Dermis microvascular lymphatic vessel endothelial cell (primary cell): ENCODE results near the gene ADARB2. TPM values are rescaled to one million over a fixed set of nuclear protein-coding genes. Genes with fewer than 3 reads are reported as not detected.
"Not testable (repeated sequence)": the region's sequence is repeated elsewhere in the genome, so short reads cannot be mapped to it uniquely, and the experiment has no call there.

Experiments
- DNase-seq, 2 donors: peaks; one replicate each; pipeline versions ENCODE4 v3.0.0 to v3.0.0-alpha.2; 2010; ENCODE audit warnings: low read depth in 2 of 2
- total RNA-seq: library from RNA; depleted of rRNA; stranded (reverse); fragments of >200 nt; gene quantifications from 2 replicates; pipeline ENCODE4 v1.2.1, GENCODE V29; 2014

Gene ADARB2
- total RNA-seq, 1 donor from 2014 or later, result not detected

DNA sequence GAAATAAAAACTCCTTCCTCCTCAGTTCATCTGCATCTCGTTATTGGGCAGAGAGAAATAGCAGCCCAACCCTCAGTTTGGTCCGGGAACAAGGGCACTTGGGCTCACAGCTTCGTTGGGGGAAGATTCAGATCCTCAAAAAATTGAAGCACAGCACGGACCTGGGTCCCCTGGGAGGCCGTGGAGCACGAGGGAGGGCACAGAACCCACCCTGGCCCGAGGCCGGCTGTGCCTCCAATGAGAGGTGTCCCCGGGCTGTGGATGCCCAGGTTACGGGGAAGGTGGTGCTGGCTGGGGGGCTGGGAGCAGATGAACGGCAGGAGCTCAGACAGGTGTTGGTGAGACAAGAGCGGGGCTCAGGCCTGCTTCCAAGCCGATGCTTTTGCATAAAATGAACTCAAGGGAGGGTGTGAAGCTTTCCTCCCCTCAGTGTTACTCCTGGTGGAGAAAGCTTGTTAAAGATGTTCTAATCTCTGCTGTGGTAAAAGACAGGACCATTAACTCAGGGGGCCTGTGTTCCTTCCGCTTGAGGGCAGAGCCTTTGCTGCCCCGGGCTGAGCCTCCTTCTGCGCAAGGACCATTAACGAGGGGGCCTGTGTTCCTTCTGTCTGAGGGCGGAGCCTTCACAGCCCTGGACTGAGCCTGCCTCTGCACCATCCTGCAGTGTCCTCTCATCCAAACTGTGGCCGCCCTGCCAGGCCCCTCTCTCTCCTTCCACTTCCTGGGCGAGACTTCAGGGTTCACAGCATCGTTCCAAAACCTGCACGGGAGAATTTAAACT, 302.2 kb downstream of the ADARB2 start:
- DNase-seq, result no peak

DNA sequence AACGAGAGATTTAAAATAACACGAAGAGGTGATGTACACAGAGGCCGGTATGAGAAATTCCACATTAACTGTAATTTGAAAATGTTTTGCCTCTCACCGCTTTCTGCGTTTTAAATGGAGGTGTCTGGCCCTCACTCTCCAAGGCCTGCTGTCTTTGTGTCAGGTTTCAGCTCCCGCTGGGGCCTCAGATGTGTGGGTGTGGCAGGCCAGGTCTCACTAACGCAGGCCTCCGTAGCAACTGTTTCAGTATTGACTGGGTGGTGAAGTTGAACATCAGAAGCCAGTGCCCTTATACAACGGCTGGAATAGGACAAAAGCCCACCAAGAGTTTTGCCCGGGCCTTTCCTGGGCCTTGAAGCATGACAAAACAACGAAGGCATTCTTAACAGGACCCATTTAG, 303.1 kb downstream of the ADARB2 start:
- no peak for DNase-seq

DNA sequence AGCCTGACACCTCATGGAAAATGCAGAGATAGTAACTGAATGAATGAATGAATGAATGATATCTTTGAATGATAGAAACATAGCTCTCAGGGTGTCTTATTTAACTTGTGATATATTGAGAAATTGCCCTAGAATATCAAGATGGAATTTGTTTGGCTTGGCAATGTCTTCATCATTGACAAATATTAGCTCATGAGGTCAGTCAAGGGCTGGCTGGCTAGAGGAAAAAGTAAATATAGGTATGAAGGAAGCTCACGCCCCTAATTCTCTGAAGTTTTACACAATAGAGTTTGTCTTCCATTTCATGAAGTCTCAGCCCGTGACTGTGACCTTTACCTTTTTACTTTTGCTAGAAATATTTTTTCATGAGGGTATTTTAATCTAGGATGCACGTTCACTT, 305.2 kb downstream of the ADARB2 start:
- DNase-seq, result no peak

DNA sequence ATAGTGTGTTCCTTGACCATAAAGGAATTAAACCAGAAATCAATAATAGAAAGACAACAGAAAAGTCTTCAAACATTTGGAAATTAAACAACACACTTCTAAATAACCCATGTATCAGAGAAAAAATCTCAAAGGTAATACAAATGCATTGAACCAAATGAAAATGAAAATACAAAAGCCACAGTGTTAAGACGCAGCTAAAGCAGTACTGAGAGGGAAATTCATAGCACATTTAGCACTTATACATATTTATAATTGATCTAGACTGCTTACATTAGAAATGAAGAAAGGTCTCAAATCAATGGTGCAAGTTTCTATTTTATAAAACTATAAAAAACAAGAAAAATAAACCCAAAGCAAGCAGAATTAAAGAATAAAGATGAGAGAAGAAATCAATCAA, 306.1 kb downstream of the ADARB2 start:
- DNase-seq, result no peak

DNA sequence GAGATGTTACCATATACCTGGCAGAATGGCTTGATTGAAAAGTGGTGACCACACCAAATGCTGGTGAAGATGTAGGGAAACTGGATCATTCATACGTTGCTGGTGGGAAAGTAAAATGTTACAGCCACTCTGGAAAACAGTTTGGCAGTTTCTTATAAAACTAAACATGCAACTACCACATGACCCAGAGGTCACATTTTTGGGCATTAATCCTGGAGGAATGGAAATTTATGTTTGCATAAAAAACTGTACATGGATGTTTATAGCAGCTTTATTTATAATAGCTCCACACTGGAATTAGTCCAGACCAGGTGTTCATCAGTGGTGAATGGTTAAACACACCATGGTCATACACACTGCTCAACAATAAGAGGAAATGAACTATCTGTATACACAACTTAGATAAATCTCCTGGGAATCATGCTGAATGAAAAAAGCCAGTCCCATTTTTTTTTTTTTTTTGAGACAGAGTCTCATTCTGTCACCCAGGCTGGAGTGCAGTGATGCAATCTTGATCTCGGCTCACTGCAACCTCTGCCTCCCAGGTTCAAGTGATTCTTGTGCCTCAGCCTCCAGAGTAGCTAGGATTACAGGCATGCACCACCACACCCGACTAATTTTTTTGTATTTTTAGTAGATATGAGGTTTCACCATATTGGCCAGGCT, 309.7 kb downstream of the ADARB2 start:
- not testable (repeated sequence) for DNase-seq

DNA sequence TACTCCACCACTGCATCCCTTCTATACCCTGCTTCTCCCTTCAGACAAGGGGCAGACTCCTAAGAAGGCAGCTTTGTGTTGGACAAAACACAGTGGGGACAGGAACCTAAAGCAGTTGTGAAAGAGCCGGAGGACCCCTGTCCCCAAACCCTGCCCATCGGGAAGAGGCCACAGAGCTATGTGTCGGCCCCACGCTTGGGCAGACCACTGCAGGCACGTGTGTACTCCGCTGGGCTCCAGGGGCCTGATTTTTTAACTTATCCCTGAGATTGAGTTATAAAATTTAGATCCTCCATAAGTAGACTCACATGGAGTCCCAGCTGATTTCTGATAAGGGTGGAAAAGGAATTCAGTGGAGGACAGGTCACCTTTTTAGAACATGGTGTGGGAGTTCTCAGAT, 310.5 kb downstream of the ADARB2 start:
- DNase-seq, result no peak

DNA sequence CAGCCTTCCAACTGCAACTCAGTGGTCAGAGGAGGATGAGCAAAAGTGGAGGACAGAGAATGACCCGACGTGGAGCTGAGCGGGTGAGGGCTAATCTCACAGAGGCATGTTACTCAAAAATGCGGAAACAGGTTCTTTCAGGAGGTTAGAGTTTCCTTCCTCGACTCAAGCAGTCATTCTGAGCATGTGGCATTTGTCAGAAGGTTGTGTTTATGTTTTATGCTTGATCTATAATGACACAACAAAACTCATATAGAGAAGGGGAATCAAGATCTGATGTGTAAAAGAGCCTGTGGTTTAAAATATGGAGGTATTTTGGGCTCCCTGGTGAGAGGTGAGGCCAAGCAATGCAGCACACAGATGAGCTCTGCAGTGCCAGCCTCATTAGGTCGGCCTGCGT, 311.4 kb downstream of the ADARB2 start:
- DNase-seq, result no peak

DNA sequence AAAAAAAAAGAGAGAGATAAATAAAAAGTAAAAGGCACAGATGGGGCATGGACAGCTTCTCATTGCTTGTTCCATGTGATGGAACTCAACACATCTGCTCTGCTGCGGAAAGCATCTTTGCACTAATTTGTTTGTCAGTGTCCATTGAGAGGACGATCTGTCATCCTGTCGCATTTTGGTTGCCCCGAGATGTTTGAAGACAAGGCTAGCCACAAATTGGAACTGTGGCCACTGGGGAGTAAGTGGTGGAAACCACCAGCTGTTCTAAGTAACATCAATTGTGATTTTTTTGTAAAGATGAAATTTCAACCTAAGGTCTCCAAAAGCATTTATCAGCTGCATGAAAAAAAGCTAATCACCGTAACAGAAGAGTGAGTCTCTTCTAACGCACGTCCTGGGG, 312.7 kb downstream of the ADARB2 start:
- no peak for DNase-seq

DNA sequence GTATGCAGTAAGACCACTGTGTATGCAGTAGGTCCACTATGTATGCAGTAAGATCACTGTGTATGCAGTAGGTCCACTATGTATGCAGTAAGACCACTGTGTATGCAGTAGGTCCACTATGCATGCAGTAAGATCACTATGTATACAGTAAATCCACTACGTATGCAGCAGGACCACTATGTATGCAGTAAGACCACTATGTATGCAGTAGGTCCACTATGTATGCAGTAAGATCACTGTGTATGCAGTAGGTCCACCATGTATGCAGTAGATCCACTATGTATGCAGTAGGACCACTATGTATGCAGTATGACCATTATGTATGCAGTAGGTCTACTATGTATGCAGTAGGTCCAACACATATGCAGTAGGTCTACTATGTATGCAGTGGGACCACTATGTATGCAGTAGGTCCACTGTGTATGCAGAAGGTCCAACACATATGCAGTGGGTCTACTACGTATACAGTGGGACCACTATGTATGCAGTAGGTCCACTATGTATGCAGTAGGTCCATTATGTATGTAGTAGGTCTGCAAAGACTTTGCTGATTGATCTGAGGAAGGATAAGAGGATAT, 313.6 kb downstream of the ADARB2 start:
- DNase-seq, result no peak

DNA sequence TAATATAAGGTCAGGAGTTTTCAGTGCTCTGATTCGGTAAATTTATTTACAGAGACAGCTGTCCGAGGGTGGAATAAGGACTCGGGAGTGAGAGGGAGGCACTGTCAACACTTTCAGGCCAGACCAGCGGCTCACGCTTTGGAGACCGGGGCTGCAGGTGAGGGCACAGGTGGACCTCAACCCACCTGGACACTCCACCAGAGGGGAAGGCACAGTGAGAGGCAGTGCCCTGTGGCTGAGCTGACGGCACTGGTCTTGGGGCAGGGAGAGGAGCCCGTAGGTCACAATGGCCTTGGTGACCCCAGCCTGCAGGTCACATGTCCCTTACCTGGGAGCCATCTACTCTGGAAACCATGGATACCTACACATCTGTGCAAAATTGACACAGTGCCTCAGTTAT, 315.1 kb downstream of the ADARB2 start:
- DNase-seq, result no peak

DNA sequence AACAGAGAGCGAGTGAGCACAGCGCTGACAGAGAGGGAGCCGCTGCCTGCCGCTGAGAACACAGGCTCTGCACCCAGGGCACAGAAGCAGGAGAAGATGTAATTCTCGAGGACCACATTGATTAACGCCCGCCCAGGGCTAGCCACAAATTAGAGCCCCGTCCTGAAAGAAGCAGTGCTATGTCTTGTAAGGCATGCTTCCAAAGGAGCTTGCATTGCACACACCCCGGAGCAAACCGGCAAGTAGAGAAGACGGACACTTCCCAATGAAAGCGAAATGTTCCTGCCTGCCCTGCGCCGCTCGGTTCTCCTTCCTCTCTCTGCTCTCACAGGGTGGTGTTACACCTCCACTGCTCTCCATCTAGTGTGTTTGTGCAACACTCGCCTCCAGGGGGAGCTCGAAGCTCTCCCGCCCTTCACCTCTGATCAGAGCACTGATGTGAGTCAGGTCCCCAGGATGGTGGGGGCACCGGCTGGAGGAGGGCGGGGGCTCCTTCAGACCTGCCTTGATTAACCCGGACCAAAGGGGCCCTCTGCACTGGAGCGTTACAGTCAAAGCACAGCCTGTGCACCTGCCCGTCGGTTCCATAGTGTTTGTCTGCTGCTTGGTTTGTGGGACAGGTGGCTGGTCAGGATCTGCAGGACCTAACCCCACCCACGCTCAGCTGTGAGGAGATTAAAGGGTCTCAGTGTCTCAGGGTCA, 316.5 kb downstream of the ADARB2 start:
- no peak for DNase-seq

DNA sequence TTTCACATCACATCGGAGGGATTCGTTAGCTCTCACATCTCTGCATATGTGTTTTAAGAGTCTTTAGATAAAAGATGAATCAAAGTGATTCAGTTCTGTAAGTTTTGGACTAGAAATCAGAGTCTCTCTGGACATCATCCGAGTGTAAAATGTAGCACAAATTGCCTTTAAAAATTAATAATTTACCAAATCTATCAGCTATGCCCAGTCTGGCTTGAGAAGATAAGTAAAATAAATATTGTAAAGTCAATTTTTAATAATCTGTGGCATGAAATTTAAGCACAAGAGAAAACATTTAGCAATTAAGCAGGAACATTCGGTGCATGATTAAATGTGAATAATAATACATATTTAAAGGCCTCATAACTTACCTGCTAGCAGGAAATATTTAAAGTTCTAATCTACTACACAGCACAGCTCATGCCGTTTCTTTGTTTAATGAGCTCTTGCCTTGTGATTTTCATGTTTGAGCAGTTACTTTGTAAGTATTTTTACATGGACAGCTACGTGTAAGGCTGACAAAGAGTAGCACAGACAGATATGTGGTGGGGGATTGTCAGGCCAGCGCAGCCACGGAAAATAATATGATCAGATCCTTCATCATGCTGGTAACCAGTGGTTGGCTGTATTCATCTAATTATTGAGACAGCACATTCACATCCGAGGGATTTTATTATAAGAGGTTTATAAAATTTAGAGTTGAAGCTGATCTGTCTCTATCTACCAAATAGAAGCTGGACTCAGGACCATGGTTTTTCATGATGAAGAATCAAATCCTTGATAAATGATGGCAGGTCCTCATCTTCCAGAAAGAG, 317.3 kb downstream of the ADARB2 start:
- no peak for DNase-seq

DNA sequence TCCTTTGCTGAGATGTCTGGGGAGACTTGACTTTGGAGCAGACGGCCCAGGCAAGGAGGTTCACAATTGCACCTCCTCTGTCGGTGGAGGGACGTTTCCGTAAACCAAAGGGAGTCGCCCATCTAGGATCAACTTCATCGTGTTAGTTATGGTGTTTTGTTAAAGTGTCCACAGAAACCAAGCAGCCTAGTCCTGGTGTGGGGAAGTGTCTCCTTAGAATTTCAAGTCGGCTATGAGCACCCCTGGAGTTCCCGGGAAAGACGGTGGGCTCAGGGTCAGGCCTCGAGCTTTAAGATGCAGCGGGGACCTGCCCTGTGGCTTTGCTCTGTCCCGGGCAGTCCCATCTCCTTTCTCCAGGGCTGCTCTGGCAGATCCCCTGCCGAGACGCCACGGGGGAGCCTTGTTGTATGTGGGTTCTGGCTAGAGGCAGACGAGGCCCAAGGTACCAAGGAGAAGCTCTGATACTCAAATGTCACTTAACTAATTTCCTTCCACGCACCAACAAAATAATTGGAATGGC, 319.2 kb downstream of the ADARB2 start:
- DNase-seq, result no peak

DNA sequence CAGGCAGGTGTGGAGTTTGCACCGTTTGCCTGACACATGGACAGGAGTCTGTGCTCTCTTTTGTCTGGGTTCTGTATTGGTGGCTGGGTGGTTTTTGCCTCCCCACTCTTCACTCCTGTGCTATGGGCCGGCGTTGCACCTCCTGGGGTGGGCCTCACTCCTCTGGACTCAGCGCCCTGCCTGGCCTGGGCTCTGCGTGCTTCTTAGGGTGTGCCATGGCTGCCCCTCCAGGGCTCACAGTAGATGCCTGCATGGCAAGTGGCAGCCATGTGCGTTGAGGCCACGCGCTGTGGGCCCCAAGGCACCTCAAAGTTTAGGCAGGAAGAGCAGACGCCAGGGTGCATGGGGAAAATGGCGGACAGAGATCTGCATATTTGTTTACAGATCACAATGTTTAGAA, 319.8 kb downstream of the ADARB2 start:
- DNase-seq, result no peak

DNA sequence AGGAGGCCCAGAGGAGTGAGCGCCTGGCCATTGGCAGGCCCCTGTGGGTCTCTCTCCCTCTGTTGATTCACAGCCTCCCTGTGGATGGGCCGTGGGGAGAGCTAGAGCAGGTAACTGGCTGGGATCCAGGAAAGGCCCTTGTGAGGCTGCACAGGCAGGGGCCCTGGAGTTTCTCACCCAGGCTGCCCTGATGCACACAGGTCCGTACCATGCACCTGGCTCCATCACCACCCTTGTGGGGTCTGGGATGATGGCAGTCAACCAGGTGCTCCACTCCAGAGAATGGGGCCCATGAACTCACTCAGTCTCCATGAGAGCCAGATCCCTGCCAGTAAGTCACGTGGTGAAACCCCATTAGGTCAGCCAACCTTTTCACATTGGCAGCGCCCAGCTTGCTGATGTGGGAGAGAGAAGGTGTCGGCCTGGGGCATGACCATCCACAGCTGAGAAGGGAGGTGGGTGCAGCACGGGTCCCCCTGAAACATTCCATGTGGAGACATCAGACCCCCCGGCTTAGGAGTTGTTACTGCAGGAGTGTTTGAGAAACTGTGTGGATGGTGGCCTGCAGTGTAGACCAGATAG, 320.8 kb downstream of the ADARB2 start:
- DNase-seq, result no peak

DNA sequence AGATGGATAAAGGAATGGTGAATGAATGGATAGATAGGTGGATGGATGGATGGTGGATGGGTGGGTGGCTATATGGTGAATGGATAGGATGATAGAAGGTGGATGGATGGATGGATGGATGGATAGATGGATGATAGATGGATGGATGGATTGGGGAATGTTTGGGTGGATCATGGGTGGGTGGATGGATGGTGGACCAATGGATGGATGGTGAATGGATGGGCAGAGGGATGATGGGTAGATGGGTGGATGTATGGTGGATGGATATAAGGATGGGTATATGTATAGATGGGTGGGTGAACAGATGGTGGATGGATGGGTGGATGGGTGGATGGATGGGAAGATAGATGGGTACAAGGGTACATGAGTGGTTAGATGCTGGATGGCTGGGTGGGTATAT, 322.4 kb downstream of the ADARB2 start:
- DNase-seq, result no peak

DNA sequence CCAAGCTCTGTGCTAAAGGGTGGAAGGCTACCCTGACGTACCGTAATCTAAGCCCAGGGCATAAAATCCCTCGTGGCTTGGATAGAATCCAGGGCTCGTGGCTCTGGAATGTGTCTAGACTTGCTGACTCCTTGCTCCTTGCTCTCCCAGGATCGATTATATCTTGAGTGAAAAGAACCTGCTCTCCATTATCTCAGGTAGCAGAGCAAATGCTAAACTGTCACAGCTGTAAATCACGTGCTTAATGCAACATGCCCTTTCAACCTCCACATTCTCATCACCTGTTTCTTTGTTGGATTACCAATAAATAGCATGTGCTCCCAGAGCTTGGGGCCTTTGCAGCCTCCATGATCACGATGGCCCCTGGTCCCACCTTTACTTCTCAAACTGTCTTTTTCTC, 323.0 kb downstream of the ADARB2 start:
- not testable (repeated sequence) for DNase-seq

DNA sequence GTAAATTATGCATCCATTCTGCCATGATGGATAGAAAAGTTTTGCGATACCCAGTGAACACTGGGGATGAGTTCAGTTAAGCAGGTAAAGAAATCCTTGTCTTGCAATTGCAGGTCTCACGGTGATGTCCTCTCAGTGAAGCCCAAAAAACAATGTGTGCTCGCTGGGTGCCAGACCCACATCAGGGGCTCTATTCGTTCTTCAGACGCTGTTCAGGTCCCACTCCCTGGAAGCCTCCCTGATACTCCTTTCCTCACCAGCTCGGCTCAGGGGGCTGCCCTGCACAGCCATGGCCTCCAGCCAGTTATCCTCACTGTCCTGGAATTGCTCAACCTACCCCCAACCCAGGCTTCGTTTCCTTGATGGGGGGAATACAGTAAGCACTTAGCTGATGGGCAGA, 323.5 kb downstream of the ADARB2 start:
- DNase-seq, result no peak

DNA sequence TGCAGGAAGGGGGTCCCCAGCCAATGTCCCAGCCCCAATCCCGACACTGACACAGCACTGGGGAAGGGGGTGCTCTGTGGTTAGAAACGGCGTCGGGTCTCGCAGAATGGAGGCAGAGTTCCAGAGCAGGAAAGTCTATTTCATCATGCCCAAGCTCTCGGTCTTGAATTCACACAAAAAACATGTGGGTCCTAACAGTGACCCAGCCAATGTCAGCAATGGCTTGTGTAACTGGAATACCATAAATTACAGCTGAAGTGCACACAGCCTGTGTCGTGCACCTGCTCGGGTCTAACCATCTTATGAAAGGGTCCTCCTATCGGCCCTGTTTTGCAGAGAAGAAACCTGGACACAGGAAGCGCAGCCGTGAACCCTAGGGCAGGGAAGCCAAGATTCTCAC, 324.1 kb downstream of the ADARB2 start:
- DNase-seq, result no peak

DNA sequence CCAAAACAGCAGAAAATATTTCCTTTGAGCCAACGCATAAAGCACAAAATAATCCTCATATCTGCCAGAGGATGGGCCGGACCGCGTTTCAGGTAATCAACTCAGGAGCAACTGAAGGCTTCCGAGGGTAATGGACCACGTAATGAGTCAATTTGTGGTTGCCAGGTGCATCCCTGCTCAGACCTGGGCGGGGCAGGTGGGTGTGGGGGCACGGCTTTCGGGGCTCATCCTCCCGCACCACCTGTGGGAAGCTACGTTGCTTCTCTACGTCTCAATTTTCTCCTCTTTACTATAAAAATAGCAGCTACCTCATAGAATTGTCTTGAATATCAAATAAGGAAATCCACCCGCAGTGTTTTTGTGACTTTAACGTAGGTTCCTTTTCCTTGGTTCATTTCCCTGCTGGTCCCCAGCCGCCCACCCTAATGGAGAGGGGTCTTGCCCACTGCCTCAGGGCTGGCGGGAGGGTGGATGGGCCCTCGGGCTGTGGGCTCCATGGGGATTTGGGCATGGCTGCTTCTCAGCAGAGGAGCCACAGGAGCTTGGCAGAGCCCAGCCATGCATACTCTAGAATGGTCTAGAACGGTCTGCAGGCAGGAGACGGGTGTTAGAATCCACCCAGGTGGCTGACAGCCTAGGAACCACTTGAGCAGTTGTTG, 324.7 kb downstream of the ADARB2 start:
- DNase-seq, result no peak
